NCI-H2107 treated with DMSO at 0.1 percent for 48 hours (cell line): ENCODE measurements around the gene TRPM1.
A peak's percentile ranks its signal among the peaks of the same experiment; 100 is the strongest.

ENCODE experiments used
- DNase-seq: peaks from one replicate; lab custom pipeline; 2025; ENCODE audit not compliant: unreplicated experiment; lab: John Stamatoyannopoulos, UW

The TRPM1 gene

GRCh38 chr15:31020542-31020941 is 81.0 kb downstream of the TRPM1 start:
- DNase-seq, result no peak

- no peak for DNase-seq
These were observed 81.5 kb downstream of the TRPM1 start for GRCh38 chr15:31019986-31020385.

- DNase-seq, result no peak
These were observed 84.2 kb downstream of the TRPM1 start for GRCh38 chr15:31017311-31017710.

- DNase-seq, result no peak
These were observed 85.0 kb downstream of the TRPM1 start for GRCh38 chr15:31016446-31016915.

- no peak for DNase-seq
These were observed 87.0 kb downstream of the TRPM1 start for GRCh38 chr15:31014608-31014925.

- DNase-seq, result no peak
These were observed 87.5 kb downstream of the TRPM1 start for GRCh38 chr15:31013863-31014607.

- no peak for DNase-seq
These were observed 89.1 kb downstream of the TRPM1 start for GRCh38 chr15:31012455-31012854.

- no peak for DNase-seq
These were observed 91.5 kb downstream of the TRPM1 start for GRCh38 chr15:31010036-31010435.

GRCh38 chr15:31005660-31006059 is 95.9 kb downstream of the TRPM1 start:
- DNase-seq, result no peak

GRCh38 chr15:31004220-31004733 is 97.2 kb downstream of the TRPM1 start:
- peak; percentile 4 for DNase-seq

- no peak for DNase-seq
These were observed 99.8 kb downstream of the TRPM1 start for GRCh38 chr15:31001702-31002101.

- DNase-seq, result no peak
These were observed 101.8 kb downstream of the TRPM1 start for GRCh38 chr15:30999729-31000128.

GRCh38 chr15:30997270-30997669 is 104.3 kb downstream of the TRPM1 start:
- no peak for DNase-seq

- no peak for DNase-seq
These were observed 109.2 kb downstream of the TRPM1 start for GRCh38 chr15:30992249-30992864.

GRCh38 chr15:30991255-30992235 is 110.0 kb downstream of the TRPM1 start, which contains the start of gene MTMR10:
Gene MTMR10, minus strand, starts transcription at chr15:30991628. Its CDS starts 122 bp downstream, at chr15:30991506.
- no peak for DNase-seq

- DNase-seq, result no peak
These were observed 110.9 kb downstream of the TRPM1 start for GRCh38 chr15:30990446-30991254.

GRCh38 chr15:30990036-30990435 is 111.5 kb downstream of the TRPM1 start:
- no peak for DNase-seq

GRCh38 chr15:30985081-30985531 is 116.4 kb downstream of the TRPM1 start:
- DNase-seq, result no peak

GRCh38 chr15:30984542-30984941 is 117.0 kb downstream of the TRPM1 start:
- DNase-seq, result no peak

- DNase-seq, result no peak
These were observed 117.4 kb downstream of the TRPM1 start for GRCh38 chr15:30984118-30984517.
